ENCODE results near the gene ABL1.
"Not testable (repeated sequence)": the region's sequence is repeated elsewhere in the genome, so short reads cannot be mapped to it uniquely, and the experiment has no call there.

- TF ChIP-seq, protein P1, sequence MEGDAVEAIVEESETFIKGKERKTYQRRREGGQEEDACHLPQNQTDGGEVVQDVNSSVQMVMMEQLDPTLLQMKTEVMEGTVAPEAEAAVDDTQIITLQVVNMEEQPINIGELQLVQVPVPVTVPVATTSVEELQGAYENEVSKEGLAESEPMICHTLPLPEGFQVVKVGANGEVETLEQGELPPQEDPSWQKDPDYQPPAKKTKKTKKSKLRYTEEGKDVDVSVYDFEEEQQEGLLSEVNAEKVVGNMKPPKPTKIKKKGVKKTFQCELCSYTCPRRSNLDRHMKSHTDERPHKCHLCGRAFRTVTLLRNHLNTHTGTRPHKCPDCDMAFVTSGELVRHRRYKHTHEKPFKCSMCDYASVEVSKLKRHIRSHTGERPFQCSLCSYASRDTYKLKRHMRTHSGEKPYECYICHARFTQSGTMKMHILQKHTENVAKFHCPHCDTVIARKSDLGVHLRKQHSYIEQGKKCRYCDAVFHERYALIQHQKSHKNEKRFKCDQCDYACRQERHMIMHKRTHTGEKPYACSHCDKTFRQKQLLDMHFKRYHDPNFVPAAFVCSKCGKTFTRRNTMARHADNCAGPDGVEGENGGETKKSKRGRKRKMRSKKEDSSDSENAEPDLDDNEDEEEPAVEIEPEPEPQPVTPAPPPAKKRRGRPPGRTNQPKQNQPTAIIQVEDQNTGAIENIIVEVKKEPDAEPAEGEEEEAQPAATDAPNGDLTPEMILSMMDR (IDR thresholded peaks at IDR 0.05) = not testable (repeated sequence)
- not testable (repeated sequence) for TF ChIP-seq POLR2A (IDR thresholded peaks at IDR 0.05; ENCODE audit: low read depth)
Observed at GRCh38 chr9:130910041-130910440, 75.0 kb downstream of the ABL1 start.
